Esophagus squamous epithelium (tissue), 4 donors: ENCODE results near the gene NFATC3.

ENCODE experiments used
- POLR2A ChIP-seq, 4 donors: fragments of 450-650 bp; IDR thresholded peaks; one replicate each; pipeline ENCODE4 v1.6.1; 2017; ENCODE audit warnings: antibody characterized with exemption in 4 of 4, mild to moderate bottlenecking in 4 of 4, moderate library complexity in 3 of 4
- TF ChIP-seq, protein P1 (sequence below), 6 experiments: fragments of 450-650 bp in 4 of 6; fragments of 200-600 bp in 2 of 6; sonication (generic) in 2 of 6; IDR thresholded peaks; one replicate each; pipeline ENCODE4 v1.5.1; 2016 to 2019; ENCODE audit warnings: antibody characterized with exemption in 6 of 6, mild to moderate bottlenecking in 4 of 6, moderate library complexity in 4 of 6

DNA sequence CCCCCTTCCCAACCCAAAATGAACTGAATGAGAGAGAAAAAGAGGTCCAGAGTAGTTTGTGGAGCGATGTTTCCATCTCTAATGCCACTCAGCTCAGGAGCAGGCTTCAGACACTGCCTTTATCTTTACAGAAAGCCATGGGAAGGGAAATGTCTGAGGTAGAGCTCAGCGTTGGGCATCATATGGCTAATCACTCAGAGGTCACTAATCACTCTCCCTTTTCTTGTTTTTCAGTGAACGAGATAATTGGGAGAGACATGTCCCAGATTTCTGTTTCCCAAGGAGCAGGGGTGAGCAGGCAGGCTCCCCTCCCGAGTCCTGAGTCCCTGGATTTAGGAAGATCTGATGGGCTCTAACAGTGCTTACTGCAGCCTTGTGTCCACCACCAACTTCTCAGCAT, 140.9 kb downstream of the NFATC3 start:
- no peak for TF ChIP-seq POLR2A (IDR thresholded peaks at IDR 0.05)
- TF ChIP-seq, protein P1, sequence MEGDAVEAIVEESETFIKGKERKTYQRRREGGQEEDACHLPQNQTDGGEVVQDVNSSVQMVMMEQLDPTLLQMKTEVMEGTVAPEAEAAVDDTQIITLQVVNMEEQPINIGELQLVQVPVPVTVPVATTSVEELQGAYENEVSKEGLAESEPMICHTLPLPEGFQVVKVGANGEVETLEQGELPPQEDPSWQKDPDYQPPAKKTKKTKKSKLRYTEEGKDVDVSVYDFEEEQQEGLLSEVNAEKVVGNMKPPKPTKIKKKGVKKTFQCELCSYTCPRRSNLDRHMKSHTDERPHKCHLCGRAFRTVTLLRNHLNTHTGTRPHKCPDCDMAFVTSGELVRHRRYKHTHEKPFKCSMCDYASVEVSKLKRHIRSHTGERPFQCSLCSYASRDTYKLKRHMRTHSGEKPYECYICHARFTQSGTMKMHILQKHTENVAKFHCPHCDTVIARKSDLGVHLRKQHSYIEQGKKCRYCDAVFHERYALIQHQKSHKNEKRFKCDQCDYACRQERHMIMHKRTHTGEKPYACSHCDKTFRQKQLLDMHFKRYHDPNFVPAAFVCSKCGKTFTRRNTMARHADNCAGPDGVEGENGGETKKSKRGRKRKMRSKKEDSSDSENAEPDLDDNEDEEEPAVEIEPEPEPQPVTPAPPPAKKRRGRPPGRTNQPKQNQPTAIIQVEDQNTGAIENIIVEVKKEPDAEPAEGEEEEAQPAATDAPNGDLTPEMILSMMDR (IDR thresholded peaks at IDR 0.05) = no peak
